CD4-positive, CD25-positive, alpha-beta regulatory T cell (primary cell): ENCODE measurements around the gene TMEM38A. TPM values are rescaled to one million over a fixed set of nuclear protein-coding genes. Genes with fewer than 3 reads are reported as not detected.

Experiments used
- ATAC-seq, 2 donors: fragments of 150-1000 bp; cut with Tn5 transposase; one replicate each; pipeline ENCODE4 v1.10.0; 2021; ENCODE audit warnings: low read depth in 2 of 2, moderate number of reproducible peaks in 2 of 2, moderate library complexity in 1 of 2
- DNase-seq, 3 donors: peaks; one replicate each; pipeline versions ENCODE4 v3.0.0 to v3.0.0-alpha.2; 2012 to 2022; ENCODE audit warnings: mixed read lengths in 1 of 3
- H3K27ac ChIP-seq: one replicate; pipeline ENCODE4 v1.7.0; 2013; ENCODE audit warnings: mild to moderate bottlenecking, low read length; ENCODE audit not compliant: insufficient read depth, poor library complexity, severe bottlenecking
- H3K27me3 ChIP-seq: one replicate; pipeline ENCODE4 v1.7.0; 2013; ENCODE audit warnings: low read length; ENCODE audit not compliant: control insufficient read depth, insufficient read depth
- H3K36me3 ChIP-seq: one replicate; pipeline ENCODE4 v1.7.0; 2013; ENCODE audit warnings: mild to moderate bottlenecking, low read length, moderate library complexity; ENCODE audit not compliant: control insufficient read depth, insufficient read depth
- H3K4me1 ChIP-seq: 2 replicates; pipeline ENCODE4 v1.7.0; 2013; ENCODE audit warnings: mild to moderate bottlenecking, low read length; ENCODE audit not compliant: insufficient read depth, control insufficient read depth, poor library complexity, severe bottlenecking
- H3K4me3 ChIP-seq: one replicate; pipeline ENCODE4 v1.7.0; 2013; ENCODE audit warnings: low read depth, mild to moderate bottlenecking, low read length, moderate library complexity
- H3K9me3 ChIP-seq, 2 experiments: 1 replicate in 1 of 2; 2 replicates in 1 of 2; pipeline ENCODE4 v1.7.0; 2013; ENCODE audit warnings: low read length in 2 of 2, mild to moderate bottlenecking in 1 of 2, moderate library complexity in 1 of 2; ENCODE audit not compliant: control insufficient read depth in 2 of 2
- H3K27ac Mint-ChIP-seq, 3 donors: one replicate each; pipeline ENCODE4 v1.8.0; 2020 to 2022; ENCODE audit warnings: mild to moderate bottlenecking in 3 of 3, mixed read lengths in 3 of 3, moderate library complexity in 2 of 3
- H3K27me3 Mint-ChIP-seq: one replicate; pipeline ENCODE4 v1.8.0; 2022; ENCODE audit warnings: mild to moderate bottlenecking, mixed read lengths
- H3K36me3 Mint-ChIP-seq: one replicate; pipeline ENCODE4 v1.8.0; 2020; ENCODE audit warnings: mixed read lengths
- H3K4me1 Mint-ChIP-seq, 4 donors: one replicate each; pipeline ENCODE4 v1.8.0; 2020 to 2022; ENCODE audit warnings: mixed read lengths in 4 of 4, mild to moderate bottlenecking in 1 of 4
- H3K4me3 Mint-ChIP-seq, 4 donors: one replicate each; pipeline ENCODE4 v1.8.0; 2020 to 2022; ENCODE audit warnings: mild to moderate bottlenecking in 4 of 4, mixed read lengths in 4 of 4, moderate library complexity in 3 of 4
- H3K9me3 Mint-ChIP-seq, 7 donors: one replicate each; pipeline ENCODE4 v1.8.0; 2020 to 2022; ENCODE audit warnings: mixed read lengths in 7 of 7, mild to moderate bottlenecking in 3 of 7, moderate library complexity in 2 of 7
- polyA plus RNA-seq, 4 donors: library from polyadenylated mRNA; unstranded; fragments of 300-500 nt; fragmentation: Illumina TruSeq; gene quantifications; one replicate each; pipeline ENCODE4 v1.2.3, GENCODE V29; 2021
- total RNA-seq: library from RNA; stranded (reverse); gene quantifications from one replicate; pipeline ENCODE4 v1.2.3, GENCODE V29; 2022

TMEM38A gene
- total and polyA plus RNA-seq, 5 donors from 2014 or later, result 1.0 to 5.7 (median 2.9) TPM

DNA sequence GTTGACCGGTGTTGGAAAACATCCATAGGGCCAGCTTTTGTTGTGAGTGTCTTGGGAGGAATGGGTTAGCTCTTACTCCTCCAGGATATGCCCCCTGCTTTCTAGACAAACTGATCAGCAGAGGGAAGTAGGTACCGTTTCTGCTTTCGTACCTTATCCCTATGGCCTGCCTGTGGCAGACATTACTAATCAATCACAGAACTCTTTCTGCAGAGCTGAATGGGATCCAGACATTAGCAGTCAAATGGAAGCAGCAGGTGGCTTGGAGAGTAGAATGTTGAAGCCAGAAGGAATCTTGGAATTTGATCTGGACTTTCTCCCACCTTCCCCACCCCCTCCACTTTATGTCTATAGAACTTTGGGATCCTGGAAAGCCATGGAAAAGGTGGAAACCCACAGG is 75.8 kb downstream of the TMEM38A start:
- peaks cover 0 to 3% of the 10 kb centered on the region in 2 experiments for H3K9me3 ChIP-seq
- no peaks in the 10 kb centered on the region for H3K36me3 Mint-ChIP-seq
- no peaks in the 10 kb centered on the region for H3K4me1 Mint-ChIP-seq
- H3K4me1 ChIP-seq, result no peaks in the 10 kb centered on the region
- H3K4me3 ChIP-seq, result no peak overlapping the region
- DNase-seq (peak in 1 of 3 donors; percentile 18), ATAC-seq (no peak)
- H3K9me3 Mint-ChIP-seq, result peaks cover 0 to 1% (median 0%) of the 10 kb centered on the region in 7 donors
- no peaks in the 10 kb centered on the region for H3K36me3 ChIP-seq
- H3K4me3 Mint-ChIP-seq, result no peak overlapping the region
- H3K27ac Mint-ChIP-seq, result no peak overlapping the region
- H3K27me3 Mint-ChIP-seq, result peaks cover 13% of the 10 kb centered on the region
- no peak overlapping the region for H3K27ac ChIP-seq
- H3K27me3 ChIP-seq, result no peaks in the 10 kb centered on the region

DNA sequence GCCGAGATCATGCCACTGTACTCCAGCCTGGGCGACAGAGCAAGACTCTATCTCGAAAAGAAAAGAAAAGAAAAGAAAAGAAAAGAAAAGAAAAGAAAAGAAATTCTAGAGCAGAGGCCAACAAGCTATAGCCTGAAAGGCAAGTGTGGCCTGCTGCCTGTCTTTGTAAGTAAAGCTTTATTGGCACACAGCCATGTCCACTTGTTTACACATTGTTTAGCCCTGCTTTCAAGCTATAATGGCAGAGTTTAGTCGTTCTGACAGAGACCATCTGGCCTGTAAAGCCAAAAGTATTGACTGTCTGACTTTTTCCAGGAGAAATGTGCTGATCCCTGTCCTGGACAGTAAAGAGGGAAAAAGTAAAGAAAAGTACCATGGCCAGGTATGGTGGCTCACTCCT is 77.0 kb downstream of the TMEM38A start:
- no peaks in the 10 kb centered on the region for H3K4me1 ChIP-seq
- H3K27ac Mint-ChIP-seq, result peak overlapping the region in 1 of 3 donors; percentile 27
- H3K36me3 Mint-ChIP-seq, result no peaks in the 10 kb centered on the region
- no peak overlapping the region for H3K4me3 ChIP-seq
- H3K4me3 Mint-ChIP-seq, result no peak overlapping the region
- no peaks in the 10 kb centered on the region for H3K36me3 ChIP-seq
- H3K4me1 Mint-ChIP-seq, result no peaks in the 10 kb centered on the region
- H3K27ac ChIP-seq, result no peak overlapping the region
- ATAC-seq, result no peak
- H3K27me3 Mint-ChIP-seq, result peaks cover 13% of the 10 kb centered on the region
- H3K27me3 ChIP-seq, result no peaks in the 10 kb centered on the region
- DNase-seq, result no peak
- H3K9me3 ChIP-seq, result peaks cover 0 to 3% of the 10 kb centered on the region in 2 experiments
- H3K9me3 Mint-ChIP-seq, result peaks cover 0 to 1% (median 0%) of the 10 kb centered on the region in 7 donors

DNA sequence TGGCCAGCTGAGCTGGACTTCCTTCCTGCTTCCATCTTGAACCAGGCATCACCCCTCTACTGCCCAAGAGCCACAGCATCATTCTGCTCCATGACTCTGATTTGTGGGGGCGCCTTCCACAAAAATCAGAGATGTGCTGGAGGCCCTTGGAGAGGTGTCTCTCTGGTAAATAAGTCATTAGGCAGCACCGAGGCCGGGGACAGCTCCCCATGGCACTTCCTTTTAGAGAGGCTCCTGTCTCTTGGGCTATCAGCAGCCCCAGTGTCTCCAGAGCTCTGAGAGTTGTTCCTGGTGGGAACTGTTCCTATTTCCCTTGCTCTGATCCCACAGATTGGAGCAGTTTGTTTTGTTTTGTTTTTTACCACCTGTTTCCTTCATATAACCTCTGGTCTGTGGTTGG is 78.6 kb downstream of the TMEM38A start:
- Mint-ChIP-seq H3K27ac (peak overlapping the region in 1 of 3 donors; percentile 9), H3K9me3 (peaks cover 0 to 1% (median 0%) of the 10 kb centered on the region in 7 donors), H3K36me3 (no peaks in the 10 kb centered on the region), H3K4me3 (no peak overlapping the region), H3K4me1 (no peaks in the 10 kb centered on the region), H3K27me3 (peaks cover 5% of the 10 kb centered on the region)
- Histone ChIP-seq H3K36me3 (no peaks in the 10 kb centered on the region), H3K9me3 (peaks cover 0 to 3% of the 10 kb centered on the region in 2 experiments), H3K4me3 (no peak overlapping the region), H3K4me1 (no peaks in the 10 kb centered on the region), H3K27ac (no peak overlapping the region), H3K27me3 (no peaks in the 10 kb centered on the region)
- DNase-seq (no peak), ATAC-seq (no peak)

Other genes starting within 250 kb of the TMEM38A start
- gene EPS15L1, start 189.2 kb upstream of the TMEM38A start, total RNA-seq, result 47.8 TPM
- gene EPS15L1, start 189.2 kb upstream of the TMEM38A start, polyA plus RNA-seq, result 1 to 10 TPM; 8.5 to 9.1 (median 8.8) TPM
- gene CALR3, start 165.0 kb upstream of the TMEM38A start, total RNA-seq, result not detected
- not detected for gene CALR3, start 165.0 kb upstream of the TMEM38A start, polyA plus RNA-seq
- gene C19orf44, start 164.7 kb upstream of the TMEM38A start, total RNA-seq, result 1.9 TPM
- 1 to 10 TPM in 2 of 4 donors, under 1 TPM in 1, not detected in 1; 0.76 to 1.6 (median 1.5) TPM for gene C19orf44, start 164.7 kb upstream of the TMEM38A start, polyA plus RNA-seq
- 57.2 TPM for gene CHERP, start 118.7 kb upstream of the TMEM38A start, total RNA-seq
- 10 to 100 TPM in 1 of 4 donors, 1 to 10 TPM in 3; 4.8 to 13.7 (median 8.4) TPM for gene CHERP, start 118.7 kb upstream of the TMEM38A start, polyA plus RNA-seq
- 93.1 TPM for gene SLC35E1, start 88.7 kb upstream of the TMEM38A start, total RNA-seq
- gene SLC35E1, start 88.7 kb upstream of the TMEM38A start, polyA plus RNA-seq, result 10 to 100 TPM; 19.0 to 28.5 (median 24.6) TPM
- 62.5 TPM for gene MED26, start 32.9 kb upstream of the TMEM38A start, total RNA-seq
- 1 to 10 TPM; 2.9 to 4.6 (median 3.9) TPM for gene MED26, start 32.9 kb upstream of the TMEM38A start, polyA plus RNA-seq
- gene SMIM7, start 995 bp upstream of the TMEM38A start, total RNA-seq, result 71.0 TPM
- gene SMIM7, start 995 bp upstream of the TMEM38A start, polyA plus RNA-seq, result 10 to 100 TPM; 61.5 to 73.1 (median 65.6) TPM
- not detected for gene NWD1, start 58.7 kb downstream of the TMEM38A start, total RNA-seq
- not detected for gene NWD1, start 58.7 kb downstream of the TMEM38A start, polyA plus RNA-seq
- 82.3 TPM for gene SIN3B, start 168.3 kb downstream of the TMEM38A start, total RNA-seq
- 1 to 10 TPM; 2.2 to 5.2 (median 3.8) TPM for gene SIN3B, start 168.3 kb downstream of the TMEM38A start, polyA plus RNA-seq
- 0.10 TPM for gene F2RL3, start 227.9 kb downstream of the TMEM38A start, total RNA-seq
- gene F2RL3, start 227.9 kb downstream of the TMEM38A start, polyA plus RNA-seq, result not detected